Esophagus muscularis mucosa (tissue), 4 donors: ENCODE results near the gene ANKS3.

Experiments used
- EP300 ChIP-seq: sonication (generic); formaldehyde crosslinking; IDR thresholded peaks from one replicate; pipeline ENCODE4 v1.6.1; 2017; ENCODE audit warnings: antibody characterized with exemption
- POLR2AphosphoS5 ChIP-seq, 2 donors: sonication (generic); formaldehyde crosslinking; IDR thresholded peaks; one replicate each; pipeline ENCODE4 v1.6.1; 2017; ENCODE audit warnings: antibody characterized with exemption in 2 of 2
- TF ChIP-seq, protein P1 (sequence below), 3 experiments: fragments of 200-600 bp in 2 of 3; fragments of 450-650 bp in 1 of 3; sonication (generic) in 2 of 3; IDR thresholded peaks; one replicate each; pipeline ENCODE4 v1.5.1; 2017 to 2019; ENCODE audit warnings: antibody characterized with exemption in 3 of 3, mild to moderate bottlenecking in 2 of 3, moderate library complexity in 1 of 3

DNA sequence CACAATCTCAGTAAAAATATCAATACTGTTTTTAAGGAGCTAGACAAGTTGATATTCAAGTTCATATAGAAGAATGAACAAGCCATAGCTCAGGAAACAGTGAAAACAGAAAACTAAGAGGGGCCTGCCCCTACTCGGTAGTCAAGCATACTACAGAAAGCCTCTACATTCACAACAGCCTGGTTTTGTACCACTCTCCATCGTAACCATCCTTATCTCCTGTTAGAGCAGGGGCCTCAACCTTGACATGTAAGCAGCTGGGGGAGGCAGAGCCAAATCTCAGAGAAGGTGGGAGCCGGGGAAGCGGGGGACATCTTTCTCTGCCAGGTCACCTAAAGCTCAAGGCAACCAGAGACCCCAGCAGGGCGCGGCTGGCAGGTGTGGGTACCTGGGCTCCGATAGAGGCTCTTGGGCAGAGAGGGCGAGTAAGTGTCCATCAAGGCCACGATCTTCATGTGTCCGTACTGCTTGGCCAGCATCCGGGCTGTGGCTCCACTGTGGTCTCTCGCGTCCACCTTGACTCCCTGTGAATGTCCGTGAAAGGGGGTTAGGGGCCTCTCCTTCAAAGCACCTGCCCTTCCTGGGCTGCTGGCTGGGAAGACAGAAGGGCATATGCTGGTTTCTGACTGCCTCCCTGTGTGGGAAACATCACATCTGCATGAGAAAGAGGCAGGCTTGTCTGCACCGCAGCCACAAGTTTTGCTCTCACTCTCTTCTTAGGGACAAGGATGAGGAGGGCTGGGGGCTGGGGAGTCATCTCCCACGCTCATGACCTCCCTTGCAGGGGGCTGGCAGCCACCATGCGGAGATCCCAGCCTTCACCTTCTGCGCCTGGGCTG lies 20.2 kb downstream of the ANKS3 start:
- TF ChIP-seq, protein P1, sequence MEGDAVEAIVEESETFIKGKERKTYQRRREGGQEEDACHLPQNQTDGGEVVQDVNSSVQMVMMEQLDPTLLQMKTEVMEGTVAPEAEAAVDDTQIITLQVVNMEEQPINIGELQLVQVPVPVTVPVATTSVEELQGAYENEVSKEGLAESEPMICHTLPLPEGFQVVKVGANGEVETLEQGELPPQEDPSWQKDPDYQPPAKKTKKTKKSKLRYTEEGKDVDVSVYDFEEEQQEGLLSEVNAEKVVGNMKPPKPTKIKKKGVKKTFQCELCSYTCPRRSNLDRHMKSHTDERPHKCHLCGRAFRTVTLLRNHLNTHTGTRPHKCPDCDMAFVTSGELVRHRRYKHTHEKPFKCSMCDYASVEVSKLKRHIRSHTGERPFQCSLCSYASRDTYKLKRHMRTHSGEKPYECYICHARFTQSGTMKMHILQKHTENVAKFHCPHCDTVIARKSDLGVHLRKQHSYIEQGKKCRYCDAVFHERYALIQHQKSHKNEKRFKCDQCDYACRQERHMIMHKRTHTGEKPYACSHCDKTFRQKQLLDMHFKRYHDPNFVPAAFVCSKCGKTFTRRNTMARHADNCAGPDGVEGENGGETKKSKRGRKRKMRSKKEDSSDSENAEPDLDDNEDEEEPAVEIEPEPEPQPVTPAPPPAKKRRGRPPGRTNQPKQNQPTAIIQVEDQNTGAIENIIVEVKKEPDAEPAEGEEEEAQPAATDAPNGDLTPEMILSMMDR (IDR thresholded peaks at IDR 0.05), result no peak
- no peak for TF ChIP-seq POLR2AphosphoS5 (IDR thresholded peaks at IDR 0.05)
- TF ChIP-seq EP300, result no peak
